GM12878 (cell line): Measurements from ENCODE around the gene CASP6. TPM values are rescaled to one million over a fixed set of nuclear protein-coding genes. Genes with fewer than 3 reads are reported as not detected.

Experiments used
- CREM ChIP-seq: IDR thresholded peaks from 2 replicates; pipeline ENCODE4 v1.6.1; 2014; ENCODE audit warnings: antibody characterized with exemption, low read depth
- ELK1 ChIP-seq: IDR thresholded peaks from 2 replicates; pipeline ENCODE4 v1.6.1; 2012; ENCODE audit warnings: low read depth, low read length, improper control_type of control experiment
- EP300 ChIP-seq, 2 experiments: fragments of 150-350 bp in 1 of 2; IDR thresholded peaks; 2 replicates each; pipeline ENCODE4 v1.6.1; 2011 to 2012; ENCODE audit warnings: low read depth in 2 of 2, low read length in 2 of 2, borderline replicate concordance in 1 of 2, improper control_type of control experiment in 1 of 2, inconsistent platforms in 1 of 2; ENCODE audit not compliant: control insufficient read depth in 1 of 2
- EZH2 ChIP-seq: IDR thresholded peaks from 2 replicates; pipeline ENCODE4 v1.6.1; 2012; ENCODE audit warnings: low read depth, mild to moderate bottlenecking, control low read depth, inconsistent platforms, low read length, borderline replicate concordance; ENCODE audit not compliant: control insufficient read depth
- FOXK2 ChIP-seq: fragments of 450-650 bp; IDR thresholded peaks from 2 replicates; pipeline ENCODE4 v1.6.1; 2017; ENCODE audit warnings: mild to moderate bottlenecking, moderate library complexity
- HCFC1 ChIP-seq: fragments of 150-350 bp; IDR thresholded peaks from 2 replicates; pipeline ENCODE4 v1.6.1; 2014; ENCODE audit warnings: low read length
- IKZF2 ChIP-seq, 2 experiments: fragments of 450-650 bp; IDR thresholded peaks; 2 replicates each; pipeline ENCODE4 v1.6.1; 2017; ENCODE audit warnings: mild to moderate bottlenecking in 2 of 2, moderate library complexity in 2 of 2
- IRF3 ChIP-seq: fragments of 450-650 bp; IDR thresholded peaks from 2 replicates; pipeline ENCODE4 v1.6.1; 2014; ENCODE audit warnings: mild to moderate bottlenecking
- PRDM15 ChIP-seq: fragments of 450-650 bp; formaldehyde crosslinking; IDR thresholded peaks from 2 replicates; pipeline ENCODE4 v1.4.0; 2020; ENCODE audit warnings: mild to moderate bottlenecking, moderate library complexity
- RBBP5 ChIP-seq: fragments of 200-600 bp; sonication (generic); conservative IDR thresholded peaks from 2 replicates; pipeline ENCODE4 v1.6.1; 2016
- SKIL ChIP-seq: fragments of 450-650 bp; IDR thresholded peaks from 2 replicates; pipeline ENCODE4 v1.6.1; 2017; ENCODE audit warnings: mild to moderate bottlenecking, low read depth, inconsistent platforms; ENCODE audit not compliant: poor library complexity, severe bottlenecking
- SMC3 ChIP-seq: IDR thresholded peaks from 2 replicates; pipeline ENCODE4 v1.6.1; 2011; ENCODE audit warnings: low read length, improper control_type of control experiment, borderline replicate concordance
- STAT3 ChIP-seq: IDR thresholded peaks from 2 replicates; pipeline ENCODE4 v1.6.1; 2011; ENCODE audit warnings: low read depth, low read length, improper control_type of control experiment
- ZNF592 ChIP-seq: fragments of 450-650 bp; IDR thresholded peaks from 2 replicates; pipeline ENCODE4 v1.6.1; 2017; ENCODE audit warnings: mild to moderate bottlenecking, moderate library complexity
- polyA plus RNA-seq, 11 experiments: library from polyadenylated mRNA; depleted of rRNA in 4 of 11; unstranded in 6 of 11; stranded (reverse) in 5 of 11; fragments of >200 nt; fragmentation: Nextera tagmentation in 4 of 11; fragmentation: Illumina TruSeq in 1 of 11; extraction: Ambion mirVana in 4 of 11; extraction: Trizol in 1 of 11; gene quantifications; 1 replicate in 1 of 11; 2 replicates in 10 of 11; pipeline versions ENCODE4 v1.2.1 to v1.2.3, GENCODE V29; 2011 to 2016; ENCODE audit warnings: inconsistent platforms in 2 of 11, missing spikeins in 2 of 11, low read depth in 1 of 11
- total RNA-seq, 4 experiments: library from RNA; depleted of rRNA in 3 of 4; stranded (reverse); fragments of >200 nt in 3 of 4; fragmentation: Illumina TruSeq in 1 of 4; extraction: Trizol in 1 of 4; gene quantifications; 2 replicates each; pipeline versions ENCODE4 v1.2.1 to v1.2.3, GENCODE V29; 2013 to 2021

Gene CASP6
- total and polyA plus RNA-seq, 10 of the 15 experiments (the other 5 are each of a cell fraction or from before 2014, with no cell fraction given) = 20.0 to 66.8 (median 30.8) TPM

- TF ChIP-seq ZNF592 (no peak), FOXK2 (no peak; the same call in 1 of the 2 replicates), SKIL (no peak), IKZF2 (IDR thresholded peaks at IDR 0.05) (0 out of 4 replicates have a peak, but pooled peaks of 1 of the 2 experiments have one; percentile 27), CREM (no peak), PRDM15 (no peak), SMC3 (no peak), EP300 (IDR thresholded peaks at IDR 0.05; ENCODE audit: borderline replicate concordance in 1 of 2, control insufficient read depth in 1 of 2, low read depth in 2 of 2, low read length in 2 of 2) (no peak), HCFC1 (no peak), ELK1 (no peak), STAT3 (no peak), EZH2 (no peak), RBBP5 (no peak), IRF3 (no peak)
Observed at GRCh38 chr4:109729718-109730618, 26.7 kb upstream of the CASP6 start, which contains the start of gene PLA2G12A (continued).
